GM12872 (cell line): Measurements from ENCODE around the gene SEMA5B.

ENCODE experiments used
- CTCF ChIP-seq: IDR thresholded peaks from 3 replicates; pipeline ENCODE4 v1.5.1; 2011; ENCODE audit warnings: low read depth, mild to moderate bottlenecking, low read length, moderate library complexity; ENCODE audit not compliant: insufficient read depth

Gene SEMA5B

GRCh38 chr3:122938783-122939425 is 88.7 kb downstream of the SEMA5B start:
- no peak for TF ChIP-seq CTCF

- no peak for TF ChIP-seq CTCF
Measured at GRCh38 chr3:122937745-122938144, 89.8 kb downstream of the SEMA5B start.

GRCh38 chr3:122936986-122937385 is 90.6 kb downstream of the SEMA5B start:
- no peak for TF ChIP-seq CTCF

GRCh38 chr3:122936335-122936734 is 91.2 kb downstream of the SEMA5B start:
- TF ChIP-seq CTCF, result no peak

GRCh38 chr3:122934251-122934650 is 93.3 kb downstream of the SEMA5B start:
- TF ChIP-seq CTCF, result no peak

- no peak for TF ChIP-seq CTCF
Measured at GRCh38 chr3:122932251-122932967, 95.2 kb downstream of the SEMA5B start.

GRCh38 chr3:122931636-122932035 is 95.9 kb downstream of the SEMA5B start:
- no peak for TF ChIP-seq CTCF
